Measurements from ENCODE around the gene ACE2. TPM values are rescaled to one million over a fixed set of nuclear protein-coding genes. Genes with fewer than 3 reads are reported as not detected.

ACE2 gene
- total RNA-seq, 1 experiment from 2014 or later, result not detected

- TF ChIP-seq AR (CRISPR knock-in tag; IDR thresholded peaks at IDR 0.05), result no peak
- no peak for TF ChIP-seq JAZF1 (CRISPR knock-in tag; IDR thresholded peaks at IDR 0.05)
- no peak for TF ChIP-seq ELF4 (CRISPR knock-in tag; IDR thresholded peaks at IDR 0.05; ENCODE audit: low read depth)
- no peak for TF ChIP-seq GTF2I (CRISPR knock-in tag; conservative IDR thresholded peaks at IDR 0.05)
- no peak for TF ChIP-seq RORB (CRISPR knock-in tag; IDR thresholded peaks at IDR 0.05)
- no peak for TF ChIP-seq MAX (CRISPR knock-in tag; IDR thresholded peaks at IDR 0.05)
- TF ChIP-seq NFYB (CRISPR knock-in tag; conservative IDR thresholded peaks at IDR 0.05; ENCODE audit: low read depth), result no peak
Measured at GRCh38 chrX:15598026-15598425, 2.7 kb downstream of the ACE2 start (continued).

- Mint-ChIP-seq H3K27ac (no peak overlapping the region), H3K36me3 (no peaks in the 10 kb centered on the region), H3K27me3 (ENCODE audit: low read depth) (peaks cover 8% of the 10 kb centered on the region), H3K4me1 (no peaks in the 10 kb centered on the region), H3K9me3 (no peaks in the 10 kb centered on the region), H3K4me3 (no peak overlapping the region)
- CTCF ChIA-PET, result no interaction called here
- POLR2A ChIA-PET, result no interaction called here
- no peak for DNase-seq (ENCODE audit: low spot score)
- no peak for ATAC-seq
- TF ChIP-seq MAX (CRISPR knock-in tag; IDR thresholded peaks at IDR 0.05) (no peak), ZNF281 (CRISPR knock-in tag; IDR thresholded peaks at IDR 0.05) (no peak), NR2C2 (CRISPR knock-in tag; IDR thresholded peaks at IDR 0.05) (no peak), JUN (CRISPR knock-in tag; IDR thresholded peaks at IDR 0.05) (no peak), SMAD3 (CRISPR knock-in tag; IDR thresholded peaks at IDR 0.05; ENCODE audit: borderline replicate concordance) (no peak), GABPB1 (CRISPR knock-in tag; IDR thresholded peaks at IDR 0.05) (no peak), HMGA2 (CRISPR knock-in tag; IDR thresholded peaks at IDR 0.05) (no peak), ZNF671 (CRISPR knock-in tag; IDR thresholded peaks at IDR 0.05) (no peak), ARID4B (CRISPR knock-in tag; IDR thresholded peaks at IDR 0.05; ENCODE audit: borderline replicate concordance) (no peak), PREB (CRISPR knock-in tag; IDR thresholded peaks at IDR 0.05; ENCODE audit: borderline replicate concordance) (no peak), ATF1 (CRISPR knock-in tag; IDR thresholded peaks at IDR 0.05) (no peak), ATF3 (CRISPR knock-in tag; conservative IDR thresholded peaks at IDR 0.05) (no peak), CREM (CRISPR knock-in tag; IDR thresholded peaks at IDR 0.05) (no peak), USF1 (CRISPR knock-in tag; IDR thresholded peaks at IDR 0.05) (no peak), AFF4 (CRISPR knock-in tag; IDR thresholded peaks at IDR 0.05; ENCODE audit: borderline replicate concordance) (no peak)
Measured at GRCh38 chrX:15594371-15594770, 6.4 kb downstream of the ACE2 start.
